Activated CD8-positive, alpha-beta T cell treated with anti-CD3 and anti-CD28 coated beads, Interleukin-2, amount 10 ng/mL, durations not matched to agents 7 days and 5 days (primary cell): ENCODE results near the gene RSPH1. TPM values are rescaled to one million over a fixed set of nuclear protein-coding genes. Genes with fewer than 3 reads are reported as not detected.

Source experiments
- ATAC-seq: fragments of 150-1000 bp; cut with Tn5 transposase; one replicate; pipeline ENCODE4 v1.10.0; 2021; ENCODE audit warnings: moderate library complexity
- CTCF ChIA-PET: fragments of 350-600 bp; sonication (Branson Sonifier 250); formaldehyde crosslinking; loops from one replicate; lab custom pipeline; 2021; ENCODE audit warnings: antibody characterized with exemption; lab: Charles Lee
- POLR2A ChIA-PET: fragments of 350-600 bp; sonication (Branson Sonifier 250); formaldehyde crosslinking; loops from one replicate; lab custom pipeline; 2021; ENCODE audit warnings: antibody characterized with exemption; lab: Charles Lee
- DNase-seq: peaks from one replicate; pipeline ENCODE4 v3.0.0-alpha.2; 2020
- H3K27ac Mint-ChIP-seq: one replicate; pipeline ENCODE4 v1.8.0; 2021; ENCODE audit warnings: mild to moderate bottlenecking, mixed read lengths
- H3K27me3 Mint-ChIP-seq: one replicate; pipeline ENCODE4 v1.8.0; 2021; ENCODE audit warnings: low read depth, mixed read lengths
- H3K36me3 Mint-ChIP-seq: one replicate; pipeline ENCODE4 v1.8.0; 2021; ENCODE audit warnings: low read depth, mixed read lengths
- H3K4me1 Mint-ChIP-seq: one replicate; pipeline ENCODE4 v1.8.0; 2021; ENCODE audit warnings: low read depth, mixed read lengths
- H3K4me3 Mint-ChIP-seq: one replicate; pipeline ENCODE4 v1.8.0; 2021; ENCODE audit warnings: mild to moderate bottlenecking, mixed read lengths
- H3K9me3 Mint-ChIP-seq: one replicate; pipeline ENCODE4 v1.8.0; 2022; ENCODE audit warnings: mixed read lengths; ENCODE audit not compliant: insufficient read depth
- total RNA-seq, 2 experiments: library from RNA; stranded (reverse); gene quantifications; one replicate each; pipeline ENCODE4 v1.2.3, GENCODE V29; 2021

The RSPH1 gene
- total RNA-seq, 2 experiments from 2014 or later, result not detected

DNA sequence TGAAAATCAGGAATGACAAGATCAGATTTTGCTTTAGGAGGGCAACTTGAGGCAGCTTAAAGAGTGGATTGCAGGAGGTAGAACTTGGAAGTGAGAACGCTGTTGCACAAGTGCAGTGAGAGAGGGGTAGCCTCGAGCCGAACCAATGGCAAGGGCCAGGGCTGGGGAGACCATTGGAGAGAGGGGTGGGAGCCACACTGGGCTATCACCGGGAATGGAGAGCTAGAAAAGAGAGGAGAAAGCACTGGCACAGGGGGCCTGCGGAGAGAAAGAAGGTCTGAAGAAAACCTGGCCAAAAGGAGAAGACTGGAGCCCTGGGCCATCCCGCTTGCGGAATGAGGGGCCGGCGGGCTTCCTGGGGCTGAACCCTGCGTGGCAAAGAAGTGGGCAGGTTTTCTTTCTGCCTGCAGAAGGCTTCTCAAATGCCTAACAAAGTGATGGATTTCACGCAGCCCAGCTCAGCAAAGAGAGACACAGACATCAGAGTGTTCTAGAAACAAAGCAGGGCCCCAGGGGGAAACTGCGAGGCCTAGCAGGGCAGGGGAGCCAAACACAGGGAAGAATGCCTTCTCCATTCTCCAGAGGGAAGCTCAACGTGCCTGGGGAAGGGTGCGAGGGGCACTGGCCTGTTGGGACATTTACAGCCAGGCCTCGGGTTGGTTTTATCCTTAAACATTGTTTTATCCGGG lies 16.5 kb upstream of the RSPH1 start:
- ChIA-PET POLR2A (interaction anchor here (0.6 to 1.5 kb wide), 5 partner anchors 9 to 119 kb away, joined by 3 to 6 read pairs (median 6); partner anchors contain the start of gene RSPH1), CTCF (interaction anchor here (3.1 kb wide), 1 partner anchor 25 kb away, joined by 11 read pairs; no protein-coding TSS in a partner anchor)
- Mint-ChIP-seq H3K27me3 (peaks cover 2% of the 10 kb centered on the region), H3K4me3 (peak overlapping the region; percentile 39), H3K27ac (peak overlapping the region; percentile 16), H3K9me3 (no peaks in the 10 kb centered on the region), H3K4me1 (peaks cover 35% of the 10 kb centered on the region), H3K36me3 (peaks cover 9% of the 10 kb centered on the region)
- ATAC-seq, result no peak
- DNase-seq, result no peak

- Mint-ChIP-seq H3K36me3 (no peaks in the 10 kb centered on the region), H3K4me1 (peaks cover 16% of the 10 kb centered on the region), H3K9me3 (no peaks in the 10 kb centered on the region), H3K27ac (no peak overlapping the region), H3K4me3 (no peak overlapping the region), H3K27me3 (peaks cover 3% of the 10 kb centered on the region)
- ChIA-PET POLR2A (no interaction called here), CTCF (interaction anchor here (1.7 to 2.0 kb wide), 2 partner anchors 27 to 42 kb away, joined by 4 read pairs; no protein-coding TSS in a partner anchor)
- DNase-seq (no peak), ATAC-seq (no peak)
Observed at GRCh38 chr21:42509244-42509643, 13.2 kb upstream of the RSPH1 start.

DNA sequence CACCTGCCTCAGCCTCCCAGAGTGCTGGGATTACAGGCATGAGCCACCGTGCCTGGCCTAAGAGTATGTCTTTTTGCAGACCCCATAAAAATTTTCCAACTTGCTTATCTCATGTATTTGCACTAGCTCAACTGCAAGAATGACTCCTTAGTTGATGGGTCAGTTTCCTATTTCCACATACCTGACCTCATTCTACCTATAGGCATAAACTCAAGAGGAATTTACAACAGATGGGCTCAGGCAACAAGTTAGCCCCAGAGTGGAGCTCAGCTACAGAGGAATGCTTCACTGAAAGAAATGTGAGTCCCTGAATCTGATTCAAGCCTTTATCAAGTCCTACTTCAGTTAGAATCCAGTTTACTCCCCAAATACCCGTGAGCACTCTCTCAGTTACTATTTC lies 12.3 kb upstream of the RSPH1 start:
- CTCF ChIA-PET, result interaction anchor here (1.7 kb wide), 1 partner anchor 41 kb away, joined by 4 read pairs; no protein-coding TSS in a partner anchor
- peaks cover 3% of the 10 kb centered on the region for H3K27me3 Mint-ChIP-seq
- peaks cover 25% of the 10 kb centered on the region for H3K4me1 Mint-ChIP-seq
- no peaks in the 10 kb centered on the region for H3K36me3 Mint-ChIP-seq
- ATAC-seq, result no peak
- POLR2A ChIA-PET, result no interaction called here
- no peak for DNase-seq
- no peaks in the 10 kb centered on the region for H3K9me3 Mint-ChIP-seq
- H3K27ac Mint-ChIP-seq, result no peak overlapping the region
- H3K4me3 Mint-ChIP-seq, result no peak overlapping the region

GRCh38 chr21:42507418-42507817 lies 11.4 kb upstream of the RSPH1 start:
- POLR2A ChIA-PET, result no interaction called here
- no peak overlapping the region for H3K4me3 Mint-ChIP-seq
- peaks cover 23% of the 10 kb centered on the region for H3K4me1 Mint-ChIP-seq
- DNase-seq (no peak), ATAC-seq (no peak)
- peaks cover 3% of the 10 kb centered on the region for H3K27me3 Mint-ChIP-seq
- H3K9me3 Mint-ChIP-seq, result no peaks in the 10 kb centered on the region
- no peak overlapping the region for H3K27ac Mint-ChIP-seq
- CTCF ChIA-PET, result interaction anchor here (1.7 kb wide), 1 partner anchor 40 kb away, joined by 4 read pairs; no protein-coding TSS in a partner anchor
- no peaks in the 10 kb centered on the region for H3K36me3 Mint-ChIP-seq

DNA sequence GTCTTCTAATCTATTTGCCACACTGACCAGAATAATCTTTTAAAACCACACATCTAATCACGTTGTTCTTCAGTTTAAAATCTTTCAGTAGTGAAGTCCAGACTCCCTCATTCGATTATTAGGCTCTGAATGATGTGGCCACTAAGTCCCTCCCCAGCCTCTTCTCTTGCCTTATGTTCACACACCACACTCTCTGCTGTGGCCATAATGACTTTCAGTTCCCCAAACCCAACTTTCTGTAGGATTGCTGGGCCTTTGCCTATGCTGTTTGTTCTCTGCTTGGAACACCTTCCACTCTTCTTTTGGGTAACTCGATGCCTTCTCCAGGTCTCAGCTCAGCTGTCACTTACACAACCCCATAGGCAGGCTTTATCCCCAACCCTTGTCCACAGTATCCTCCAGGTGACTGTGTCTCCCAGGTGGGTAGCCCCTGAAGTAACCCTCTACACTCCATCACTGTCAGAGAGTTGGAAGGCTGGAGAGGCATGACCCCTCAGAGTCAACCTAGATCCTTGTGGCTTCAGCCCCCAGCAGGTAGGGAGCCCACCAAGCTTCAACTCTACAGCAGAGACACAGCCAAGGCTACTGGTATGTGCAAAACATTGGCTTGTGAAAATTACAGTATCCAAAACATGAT lies 9.2 kb upstream of the RSPH1 start:
- Mint-ChIP-seq H3K4me3 (no peak overlapping the region), H3K27ac (peak overlapping the region; percentile 5), H3K9me3 (no peaks in the 10 kb centered on the region), H3K36me3 (no peaks in the 10 kb centered on the region), H3K4me1 (peaks cover 22% of the 10 kb centered on the region), H3K27me3 (peaks cover 5% of the 10 kb centered on the region)
- ChIA-PET POLR2A (no interaction called here), CTCF (interaction anchor here (1.5 kb wide), 1 partner anchor 8 kb away, joined by 6 read pairs; no protein-coding TSS in a partner anchor)
- ATAC-seq (no peak), DNase-seq (no peak)

DNA sequence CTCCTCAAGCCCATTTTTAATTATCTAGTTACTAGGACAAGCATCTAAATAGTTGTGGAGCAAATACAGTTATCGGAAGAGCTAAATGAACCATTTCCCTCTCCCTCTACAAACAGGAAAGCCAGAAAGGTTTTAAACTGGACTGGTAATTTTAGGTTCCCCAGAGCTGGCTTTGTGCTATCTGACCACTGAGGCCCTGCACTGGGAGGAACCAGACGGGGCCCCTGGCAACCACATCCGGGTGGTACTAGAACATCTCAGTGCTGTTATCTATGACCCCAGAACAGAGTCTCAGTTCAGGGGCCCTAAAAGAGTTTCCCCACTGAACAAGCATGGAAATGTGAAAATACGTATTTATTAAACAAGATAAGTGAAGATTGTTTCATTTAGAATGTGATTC lies 7.7 kb upstream of the RSPH1 start:
- DNase-seq, result peak; percentile 56
- H3K9me3 Mint-ChIP-seq, result no peaks in the 10 kb centered on the region
- no peak overlapping the region for H3K4me3 Mint-ChIP-seq
- peak overlapping the region; percentile 64 for H3K27ac Mint-ChIP-seq
- H3K36me3 Mint-ChIP-seq, result no peaks in the 10 kb centered on the region
- H3K27me3 Mint-ChIP-seq, result peaks cover 5% of the 10 kb centered on the region
- H3K4me1 Mint-ChIP-seq, result peaks cover 22% of the 10 kb centered on the region
- CTCF ChIA-PET, result no interaction called here
- POLR2A ChIA-PET, result interaction anchor here (1.1 to 1.5 kb wide), 2 partner anchors 9 to 10 kb away, joined by 5 to 6 read pairs; partner anchors contain the start of gene SLC37A1
- ATAC-seq, result peak; percentile 79

- CTCF ChIA-PET, result interaction anchor here (0.9 to 1.3 kb wide), 2 partner anchors 13 to 33 kb away, joined by 3 to 7 read pairs; no protein-coding TSS in a partner anchor
- H3K27ac Mint-ChIP-seq, result no peak overlapping the region
- POLR2A ChIA-PET, result no interaction called here
- H3K4me3 Mint-ChIP-seq, result no peak overlapping the region
- no peaks in the 10 kb centered on the region for H3K36me3 Mint-ChIP-seq
- H3K27me3 Mint-ChIP-seq, result peaks cover 10% of the 10 kb centered on the region
- H3K9me3 Mint-ChIP-seq, result no peaks in the 10 kb centered on the region
- no peak for DNase-seq
- no peak for ATAC-seq
- H3K4me1 Mint-ChIP-seq, result peaks cover 33% of the 10 kb centered on the region
Observed at GRCh38 chr21:42500736-42501135, 4.7 kb upstream of the RSPH1 start.

- H3K27me3 Mint-ChIP-seq, result peaks cover 10% of the 10 kb centered on the region
- H3K27ac Mint-ChIP-seq, result no peak overlapping the region
- DNase-seq (no peak), ATAC-seq (no peak)
- ChIA-PET POLR2A (no interaction called here), CTCF (interaction anchor here (0.9 to 1.3 kb wide), 2 partner anchors 13 to 33 kb away, joined by 3 to 7 read pairs; no protein-coding TSS in a partner anchor)
- peaks cover 38% of the 10 kb centered on the region for H3K4me1 Mint-ChIP-seq
- no peak overlapping the region for H3K4me3 Mint-ChIP-seq
- no peaks in the 10 kb centered on the region for H3K36me3 Mint-ChIP-seq
- H3K9me3 Mint-ChIP-seq, result no peaks in the 10 kb centered on the region
Observed at GRCh38 chr21:42500225-42500624, 4.2 kb upstream of the RSPH1 start.

- POLR2A ChIA-PET, result no interaction called here
Observed at GRCh38 chr21:42499444-42500112, 3.6 kb upstream of the RSPH1 start.

GRCh38 chr21:42498012-42498411 lies 2.0 kb upstream of the RSPH1 start:
- Mint-ChIP-seq H3K36me3 (no peaks in the 10 kb centered on the region), H3K4me1 (peaks cover 19% of the 10 kb centered on the region), H3K27ac (no peak overlapping the region), H3K4me3 (no peak overlapping the region), H3K27me3 (peaks cover 11% of the 10 kb centered on the region), H3K9me3 (no peaks in the 10 kb centered on the region)
- ATAC-seq, result no peak
- no peak for DNase-seq
- ChIA-PET POLR2A (interaction anchor here (0.8 kb wide), 1 partner anchor 14 kb away, joined by 3 read pairs; no protein-coding TSS in a partner anchor), CTCF (no interaction called here)

More at GRCh38 chr21:42499444-42500112, 3.6 kb upstream of the RSPH1 start:
- DNase-seq (no peak), ATAC-seq (no peak)
- CTCF ChIA-PET, result interaction anchor here (0.7 kb wide), 1 partner anchor 62 kb away, joined by 3 read pairs; no protein-coding TSS in a partner anchor
- Mint-ChIP-seq H3K9me3 (no peaks in the 10 kb centered on the region), H3K27me3 (peaks cover 10% of the 10 kb centered on the region), H3K36me3 (no peaks in the 10 kb centered on the region), H3K4me3 (no peak overlapping the region), H3K4me1 (peaks cover 32% of the 10 kb centered on the region), H3K27ac (no peak overlapping the region)

DNA sequence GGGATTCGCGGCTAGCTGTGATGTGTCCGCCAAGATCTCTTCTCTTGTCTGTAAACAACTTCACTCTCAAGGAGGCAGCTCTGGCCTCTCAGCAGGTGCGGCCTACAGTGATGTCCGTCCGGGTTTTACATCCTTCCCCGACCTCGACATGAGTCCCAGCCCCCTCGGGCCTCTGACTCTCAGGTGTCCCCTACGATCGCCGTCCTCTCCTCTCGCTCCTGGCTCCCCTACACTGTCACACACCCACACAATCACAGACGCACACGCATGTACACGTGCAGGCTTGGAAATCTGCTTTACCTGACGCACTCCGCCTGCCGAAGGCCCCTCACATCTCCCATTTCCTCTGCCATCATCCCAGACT lies 797 bp upstream of the RSPH1 start:
- Mint-ChIP-seq H3K27ac (peak overlapping the region; percentile 89), H3K36me3 (no peaks in the 10 kb centered on the region), H3K27me3 (peaks cover 20% of the 10 kb centered on the region), H3K4me3 (peak overlapping the region; percentile 80), H3K4me1 (peaks cover 19% of the 10 kb centered on the region), H3K9me3 (no peaks in the 10 kb centered on the region)
- ATAC-seq, result no peak
- ChIA-PET CTCF (interaction anchor here (1.0 kb wide), 2 partner anchors 9 to 18 kb away, joined by 5 to 6 read pairs; partner anchors contain the start of gene SLC37A1), POLR2A (interaction anchor here (0.5 to 1.9 kb wide), 2 partner anchors 14 to 16 kb away, joined by 3 to 6 read pairs; no protein-coding TSS in a partner anchor)
- no peak for DNase-seq
